HG02678 (cell line): ENCODE data around the gene ARHGEF2.
A peak's percentile ranks its signal among the peaks of the same experiment; 100 is the strongest.
"Not testable (repeated sequence)": the region's sequence is repeated elsewhere in the genome, so short reads cannot be mapped to it uniquely, and the experiment has no call there.

Experiments
- ATAC-seq: cut with Tn5 transposase; IDR thresholded peaks from one replicate; pipeline ENCODE4 v1.9.1; 2021; ENCODE audit warnings: mild to moderate bottlenecking, moderate library complexity; ENCODE audit not compliant: unreplicated experiment

Gene ARHGEF2

DNA sequence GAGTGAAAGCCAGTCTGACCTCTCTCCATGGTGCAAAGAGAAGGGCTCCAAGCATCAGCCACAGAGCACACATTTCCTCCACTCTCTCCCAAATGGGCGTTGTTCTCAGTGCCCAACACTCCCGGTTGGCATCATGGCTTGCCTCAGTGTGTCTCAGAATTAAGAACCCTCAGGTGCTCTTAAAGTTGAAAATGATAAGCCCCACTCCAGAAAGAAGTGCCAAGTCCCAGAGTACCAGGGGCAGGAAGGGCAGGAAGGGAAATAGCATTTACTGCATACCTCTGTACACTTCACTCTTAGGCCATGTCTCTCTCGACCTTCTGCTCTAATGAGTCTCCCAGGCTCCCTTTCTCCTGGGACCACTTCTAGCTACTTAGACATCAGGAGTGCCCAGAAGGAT is 15.2 kb upstream of the ARHGEF2 start:
- no peak for ATAC-seq

DNA sequence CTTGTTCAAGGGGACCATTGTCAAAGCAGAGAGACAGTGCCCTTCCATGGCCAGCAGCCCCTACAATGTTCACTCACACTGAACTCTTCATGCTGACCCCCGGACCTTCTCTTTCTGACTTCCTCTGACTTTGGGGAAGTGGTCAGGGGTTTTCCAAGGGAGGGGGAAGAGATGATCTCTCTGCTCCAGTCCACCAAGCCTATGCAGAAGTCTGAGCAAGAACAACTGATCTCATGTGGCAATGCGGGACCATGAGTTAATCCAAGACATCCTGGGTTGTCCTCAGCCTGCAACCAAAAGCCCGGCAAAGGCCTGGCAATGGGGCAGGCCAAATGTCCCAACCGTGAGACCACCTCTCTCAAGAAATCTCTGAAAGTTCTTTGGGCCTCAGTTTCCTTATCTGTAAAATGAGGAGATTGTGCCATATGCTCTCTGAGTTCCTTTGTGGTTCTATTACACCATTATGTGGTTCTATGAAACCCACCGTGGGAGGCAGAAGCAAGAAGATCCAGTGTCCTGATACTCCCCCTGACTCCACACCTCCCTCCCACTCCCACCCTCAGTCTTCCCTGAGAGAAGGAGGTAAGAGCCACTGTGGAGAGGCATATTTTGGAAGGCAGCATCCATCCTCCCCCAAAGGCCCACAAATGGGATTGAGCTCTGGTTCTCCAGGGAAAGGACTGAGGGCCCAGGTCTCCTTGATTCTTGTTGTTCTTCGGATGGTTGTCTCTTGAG is 11.8 kb upstream of the ARHGEF2 start:
- ATAC-seq, result no peak

DNA sequence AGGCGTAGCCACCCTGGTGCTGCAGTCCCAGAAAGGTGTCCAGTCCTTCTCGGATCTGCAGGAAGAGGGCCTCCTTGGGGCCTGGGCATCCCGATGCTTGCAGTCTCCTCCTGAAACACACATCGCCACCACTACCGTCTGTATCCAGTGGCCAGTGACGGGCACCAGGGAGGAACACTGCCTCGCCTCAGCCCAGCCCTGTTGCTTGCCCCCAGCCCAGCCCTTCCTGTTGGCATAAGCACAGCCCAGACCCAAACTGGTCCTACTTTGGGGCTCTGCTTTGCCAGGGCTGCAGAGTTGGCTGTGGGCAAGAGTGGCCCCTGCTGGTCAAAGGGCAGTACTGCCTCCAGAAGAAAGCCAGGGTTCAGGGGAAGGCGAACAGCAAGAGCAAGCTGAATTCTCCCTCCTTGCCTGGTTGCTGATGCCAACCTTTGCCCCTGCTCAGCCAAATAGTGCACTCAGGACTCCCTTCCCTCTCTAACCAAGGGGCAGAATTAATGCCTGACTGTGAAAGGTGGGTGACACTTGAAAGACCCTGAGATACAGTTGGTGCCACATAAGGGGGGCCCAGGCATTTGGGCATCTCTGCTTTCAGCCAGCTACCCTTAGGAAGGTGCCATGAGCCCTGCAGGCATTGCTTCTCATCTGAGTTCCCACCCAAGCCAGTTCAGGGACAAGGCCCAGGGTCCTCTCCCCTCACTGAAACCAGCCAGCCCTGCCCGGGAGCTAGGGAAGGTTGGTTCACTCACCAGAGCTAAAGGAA is 11.1 kb upstream of the ARHGEF2 start:
- peak; percentile 82 for ATAC-seq

DNA sequence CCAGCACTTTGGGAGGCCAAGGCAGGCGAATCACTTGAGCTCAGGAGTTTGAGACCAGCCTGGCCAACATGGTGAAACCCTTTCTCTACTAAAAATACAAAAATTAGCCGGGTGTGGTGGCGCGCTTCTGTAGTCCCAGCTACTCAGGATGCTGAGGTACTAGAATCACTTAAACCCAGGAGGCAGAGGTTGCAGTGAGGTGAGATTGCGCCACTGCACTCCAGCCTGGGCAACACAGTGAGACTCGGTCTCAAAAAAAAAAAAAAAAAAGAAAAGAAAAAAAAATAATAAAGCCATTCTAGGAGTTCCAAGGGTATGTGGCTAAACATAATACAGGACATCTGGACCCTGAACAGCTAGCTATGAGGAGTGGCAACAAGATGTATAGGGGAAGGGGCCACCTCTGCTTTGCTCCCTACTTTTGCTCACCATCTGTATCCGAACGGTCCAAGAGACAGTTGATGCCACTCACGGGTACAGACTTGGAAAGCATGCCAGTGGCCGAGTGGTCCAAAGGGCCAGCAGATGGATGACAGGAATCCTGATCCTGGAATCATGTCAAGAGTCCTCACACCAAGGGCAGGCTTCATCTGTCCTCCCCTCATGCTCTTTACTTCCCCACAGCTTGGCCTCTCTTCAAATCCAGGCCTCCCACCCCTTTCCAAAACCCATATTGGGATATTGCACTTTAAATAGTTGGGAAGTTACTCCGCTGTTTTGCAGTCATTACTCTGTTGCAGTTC is 6.7 kb upstream of the ARHGEF2 start:
- ATAC-seq, result not testable (repeated sequence)

DNA sequence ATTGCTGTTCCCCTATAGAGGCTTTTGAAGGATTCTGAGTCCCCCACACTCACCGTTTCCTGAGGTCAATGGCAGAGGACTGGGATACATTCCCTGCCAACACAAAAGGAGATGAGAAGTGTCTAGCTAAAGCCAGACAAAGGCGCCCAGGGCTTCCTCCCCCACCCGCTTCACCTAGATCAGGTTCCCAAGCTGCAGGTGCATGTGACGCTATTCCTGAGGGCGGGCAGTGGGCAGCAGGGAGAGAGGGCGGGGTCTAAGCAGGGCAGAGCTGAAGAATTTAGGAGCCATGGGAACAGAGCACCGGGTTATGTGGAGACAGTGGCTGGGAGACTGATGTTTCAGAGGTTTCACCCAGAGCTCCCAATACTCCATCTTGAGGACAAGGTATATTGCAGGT is 6.0 kb upstream of the ARHGEF2 start:
- no peak for ATAC-seq

DNA sequence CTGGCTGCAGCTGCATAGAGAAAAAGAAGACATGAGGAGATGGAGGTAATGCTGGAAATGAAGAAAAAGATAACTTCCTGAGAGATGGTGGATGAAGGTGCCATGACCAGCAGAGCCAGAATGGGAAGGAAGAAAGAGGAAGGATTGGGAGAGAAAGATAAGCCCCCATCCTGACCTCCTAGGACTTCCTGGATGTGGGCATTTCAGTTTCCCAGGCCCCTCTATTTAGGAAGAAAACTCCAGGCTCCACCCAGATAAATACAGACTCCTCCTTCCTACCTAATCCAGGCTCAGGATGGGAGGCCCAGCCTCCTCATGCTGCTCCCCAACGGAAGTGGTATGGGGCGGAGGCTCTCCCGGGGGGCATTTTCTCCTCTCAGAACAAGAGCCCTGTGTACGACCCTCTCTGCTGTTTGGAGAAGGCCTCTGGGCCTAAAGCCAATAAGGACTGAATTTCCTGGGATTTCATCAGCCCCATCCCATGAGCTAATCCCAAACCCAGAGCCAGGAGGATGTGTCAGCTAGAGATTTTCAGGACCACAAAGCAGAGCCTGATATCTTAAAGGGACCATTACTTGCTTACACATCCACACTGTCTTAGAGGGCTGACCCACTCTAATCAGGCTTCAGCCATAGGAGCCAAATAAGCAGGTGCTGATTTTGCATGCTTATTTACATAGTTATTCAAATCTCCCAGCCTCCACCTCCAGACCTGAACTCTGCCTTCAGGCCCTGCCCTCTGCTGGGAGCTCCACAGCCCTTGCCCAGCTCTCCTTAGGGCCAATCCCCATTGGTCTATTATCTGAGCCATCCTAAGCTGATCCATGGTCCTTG is 5.1 kb upstream of the ARHGEF2 start:
- no peak for ATAC-seq

DNA sequence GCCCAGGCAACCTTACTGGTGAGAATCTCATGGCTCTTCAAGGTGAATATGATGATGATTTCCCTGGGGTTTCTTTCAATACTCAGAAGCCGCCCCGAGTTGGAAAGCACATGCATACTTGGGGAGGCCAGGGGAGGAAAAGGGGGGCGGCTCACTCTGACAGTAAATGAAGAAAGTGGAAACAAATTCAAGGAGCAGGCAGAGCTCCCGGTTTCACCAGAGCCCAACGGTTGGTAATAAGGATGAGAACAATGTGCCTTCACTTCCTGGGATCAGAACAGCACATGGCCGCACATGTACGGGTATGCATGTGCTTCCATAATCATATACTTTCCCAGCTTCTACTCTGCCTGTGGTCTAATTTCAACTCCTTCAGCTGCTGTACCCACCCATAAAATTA is 3.8 kb upstream of the ARHGEF2 start:
- no peak for ATAC-seq

DNA sequence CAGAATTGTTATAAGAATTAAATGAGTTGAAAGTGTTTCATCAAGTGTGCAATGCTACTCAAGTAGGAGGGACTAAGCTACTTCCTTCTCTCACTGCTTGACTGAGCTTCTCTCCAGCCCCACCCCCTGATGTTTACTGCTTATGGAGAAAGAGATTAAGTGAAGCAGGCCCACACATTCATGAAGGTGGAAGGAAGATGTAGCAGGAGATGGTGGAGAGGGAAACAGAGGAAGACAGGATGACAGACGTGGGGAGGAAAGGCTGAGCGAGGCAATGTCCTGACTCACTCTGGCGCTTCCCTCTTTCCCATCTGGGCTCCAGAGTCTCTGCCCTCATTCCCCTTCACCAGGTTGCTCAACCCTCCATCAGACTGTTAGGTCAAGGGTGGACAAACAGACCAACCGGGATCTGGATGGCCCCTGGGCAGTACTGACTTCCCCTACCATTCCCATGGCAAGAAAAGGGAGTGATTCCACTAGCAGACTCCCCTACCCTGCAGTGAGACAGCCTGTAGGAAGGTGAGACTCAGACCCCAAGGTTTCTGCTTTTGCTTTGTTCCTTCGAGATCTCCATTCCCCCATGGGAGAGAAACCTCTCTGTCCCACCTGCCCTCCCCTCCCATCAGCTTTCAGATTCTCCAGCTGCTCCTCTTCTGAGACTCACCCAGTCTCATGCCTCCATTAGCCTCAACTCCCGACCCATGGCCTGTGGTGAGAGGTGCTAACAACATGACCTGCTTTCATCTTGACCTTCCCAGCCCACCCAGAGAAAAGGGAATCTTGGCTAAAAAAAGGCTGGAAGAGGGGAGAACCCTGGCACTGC is 3.1 kb upstream of the ARHGEF2 start:
- ATAC-seq, result no peak

DNA sequence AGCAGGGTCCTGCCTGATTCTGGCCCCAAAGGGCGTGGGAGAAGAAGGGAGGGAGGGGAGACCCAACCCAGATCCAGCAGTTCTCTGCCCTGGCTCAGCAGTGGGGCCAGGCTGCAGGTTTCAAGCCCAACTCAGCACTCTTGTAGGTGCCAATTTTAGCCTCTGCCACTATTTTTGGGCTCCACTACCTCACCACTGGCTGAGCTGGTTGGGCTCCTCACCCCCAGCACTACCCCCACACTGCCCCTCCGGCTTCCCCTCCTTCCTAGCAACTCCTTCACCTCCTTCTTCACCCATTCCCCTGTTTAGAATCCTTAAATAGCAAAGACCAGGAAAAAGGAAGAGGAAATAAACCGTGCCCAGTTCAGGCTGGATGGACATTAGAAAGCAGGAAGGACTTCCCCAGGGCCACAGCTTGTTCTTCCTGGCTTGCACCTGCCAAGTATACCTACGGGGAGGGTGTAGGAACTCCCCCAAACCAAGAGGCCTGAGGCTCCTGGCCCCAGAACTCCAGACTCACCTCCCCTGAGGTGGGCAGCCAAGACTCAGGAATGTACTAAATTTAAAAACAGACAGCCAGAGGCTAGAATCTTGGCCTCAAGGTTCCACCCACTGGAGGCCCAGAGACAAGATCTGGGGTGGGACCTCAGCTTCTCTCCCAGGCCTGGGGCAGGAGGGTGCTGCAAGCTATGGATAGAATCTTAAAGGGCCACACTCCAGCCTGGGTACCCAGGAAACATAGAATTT is 1.4 kb upstream of the ARHGEF2 start:
- ATAC-seq, result no peak

DNA sequence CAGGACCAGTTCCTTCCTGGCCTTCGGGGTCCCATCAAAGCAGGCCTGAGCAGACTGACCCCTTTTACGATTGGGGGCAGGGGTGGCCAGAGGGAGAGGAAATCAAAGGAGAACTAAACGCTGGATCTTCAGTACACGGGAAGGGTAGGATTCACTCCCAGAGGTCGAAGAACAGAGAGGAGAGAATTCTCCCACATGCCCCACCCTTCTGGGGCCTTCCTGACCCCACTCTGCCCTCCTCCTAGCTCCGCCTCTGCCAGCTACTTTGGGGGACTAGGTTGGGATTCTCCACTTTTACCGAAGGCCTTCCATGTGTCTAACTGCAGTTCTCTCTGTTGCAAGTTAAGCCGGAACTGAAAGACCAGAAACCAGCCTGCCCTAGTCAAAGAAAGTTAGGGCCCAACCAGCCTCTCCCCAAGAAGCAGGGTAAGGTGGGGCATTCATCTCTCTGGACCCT is 654 bp upstream of the ARHGEF2 start:
- no peak for ATAC-seq

DNA sequence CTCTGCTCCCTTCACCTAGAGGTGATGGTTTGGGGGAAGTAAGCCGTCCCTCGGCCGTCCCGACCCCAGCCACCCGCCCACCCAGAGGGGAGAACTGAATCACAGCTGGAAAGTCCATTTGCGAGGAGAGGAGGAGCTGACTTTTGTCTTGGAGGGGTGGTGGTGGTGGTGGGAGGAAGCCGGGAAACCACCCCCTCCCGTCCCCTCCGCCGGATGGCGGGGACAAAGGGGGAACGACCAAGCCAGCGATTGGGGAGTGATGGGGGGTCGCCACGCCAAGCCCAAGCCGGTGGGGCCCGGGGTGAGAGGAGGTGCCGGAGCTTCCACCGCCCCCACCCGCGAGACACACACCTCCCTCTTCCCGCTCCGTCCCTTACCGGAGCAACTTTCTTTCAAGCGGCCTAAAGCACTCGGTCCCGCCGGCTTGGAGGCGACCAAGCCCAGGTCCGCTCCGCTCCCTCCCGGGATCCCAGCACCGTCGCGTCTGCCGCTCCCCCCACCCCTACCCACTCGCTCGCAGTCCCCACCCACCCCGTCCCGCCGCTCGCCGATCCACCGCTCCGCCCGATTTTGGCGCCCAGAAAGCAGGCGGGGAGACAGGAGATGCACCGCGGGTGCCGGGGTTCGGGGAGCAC is 540 bp downstream of the ARHGEF2 start:
- no peak for ATAC-seq

DNA sequence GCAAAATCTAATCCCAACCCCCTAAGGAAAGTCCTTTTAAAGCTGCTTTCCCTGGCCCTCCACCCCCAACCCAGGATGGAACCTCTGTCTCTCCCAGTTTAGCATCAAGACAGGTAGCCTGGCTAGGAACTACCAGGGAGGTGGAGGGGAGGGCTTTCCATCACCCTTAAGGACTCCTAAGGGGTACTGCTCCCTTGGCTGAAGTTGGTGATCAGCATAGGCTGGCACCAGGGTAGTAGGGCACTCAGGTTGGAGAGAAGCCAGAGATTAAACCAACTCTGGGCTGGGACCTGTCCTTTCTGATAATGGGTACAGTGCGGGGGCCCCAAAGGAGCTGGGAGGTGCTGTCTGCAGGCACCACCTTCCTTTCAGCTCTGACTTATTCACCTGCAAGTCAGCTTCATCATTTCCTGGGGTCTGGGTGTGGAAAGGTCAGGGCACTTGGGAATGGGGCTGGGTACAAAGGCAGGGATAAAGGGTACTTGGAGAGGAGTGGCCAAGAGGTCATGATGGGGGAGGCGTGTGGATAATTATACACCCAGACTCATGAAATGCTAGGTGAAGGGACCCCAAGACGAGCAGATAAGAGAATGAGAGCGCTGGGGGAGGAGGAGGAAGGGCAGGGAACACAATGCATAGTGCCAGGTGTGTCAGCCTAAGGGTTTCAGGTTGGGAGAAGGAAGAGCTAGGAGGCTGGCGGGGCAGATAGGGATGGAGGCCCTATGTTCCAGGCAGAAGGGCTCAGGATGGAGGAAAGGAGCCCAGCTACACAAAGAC is 1.2 kb downstream of the ARHGEF2 start:
- no peak for ATAC-seq

DNA sequence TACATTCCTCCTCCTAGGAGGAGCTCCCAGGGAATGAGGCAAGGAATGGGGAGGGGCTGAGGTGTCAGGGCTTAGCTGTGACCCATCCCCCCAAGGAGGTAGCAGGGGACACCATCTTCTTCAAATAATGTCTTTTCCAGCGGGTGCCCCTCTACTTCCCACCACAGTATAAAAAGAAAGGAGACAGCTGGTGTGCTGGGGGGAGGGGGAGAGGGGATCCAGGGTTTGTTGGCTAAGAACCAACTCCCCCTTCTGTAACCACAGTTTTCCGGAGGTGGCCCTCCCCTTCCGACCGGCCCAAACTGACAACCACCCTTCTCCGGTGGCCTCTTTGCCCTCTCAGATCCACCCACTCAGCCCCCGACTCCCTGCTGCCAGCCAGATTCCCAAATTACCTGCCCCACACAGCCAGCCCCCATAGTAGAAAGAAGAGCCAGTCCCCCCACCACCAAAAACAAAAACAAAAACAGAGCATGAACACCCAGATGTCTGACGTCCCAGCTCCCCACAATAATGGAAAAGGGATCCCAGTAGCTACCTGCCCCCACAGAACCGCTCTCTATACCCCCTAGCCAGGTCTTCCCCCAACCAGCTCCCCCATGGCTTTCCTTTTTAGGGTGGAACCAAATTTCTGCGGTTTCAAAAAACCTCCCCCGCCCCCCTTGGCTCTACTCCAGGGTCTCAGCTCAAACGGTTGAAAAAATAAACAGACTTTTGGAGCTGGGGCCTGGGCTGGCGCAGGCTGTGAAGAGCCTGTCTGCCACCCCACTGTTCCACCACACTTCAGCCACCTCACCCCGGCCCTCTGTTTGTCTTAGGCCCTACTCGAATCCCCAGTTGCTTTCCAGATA is 2.1 kb downstream of the ARHGEF2 start:
- no peak for ATAC-seq

DNA sequence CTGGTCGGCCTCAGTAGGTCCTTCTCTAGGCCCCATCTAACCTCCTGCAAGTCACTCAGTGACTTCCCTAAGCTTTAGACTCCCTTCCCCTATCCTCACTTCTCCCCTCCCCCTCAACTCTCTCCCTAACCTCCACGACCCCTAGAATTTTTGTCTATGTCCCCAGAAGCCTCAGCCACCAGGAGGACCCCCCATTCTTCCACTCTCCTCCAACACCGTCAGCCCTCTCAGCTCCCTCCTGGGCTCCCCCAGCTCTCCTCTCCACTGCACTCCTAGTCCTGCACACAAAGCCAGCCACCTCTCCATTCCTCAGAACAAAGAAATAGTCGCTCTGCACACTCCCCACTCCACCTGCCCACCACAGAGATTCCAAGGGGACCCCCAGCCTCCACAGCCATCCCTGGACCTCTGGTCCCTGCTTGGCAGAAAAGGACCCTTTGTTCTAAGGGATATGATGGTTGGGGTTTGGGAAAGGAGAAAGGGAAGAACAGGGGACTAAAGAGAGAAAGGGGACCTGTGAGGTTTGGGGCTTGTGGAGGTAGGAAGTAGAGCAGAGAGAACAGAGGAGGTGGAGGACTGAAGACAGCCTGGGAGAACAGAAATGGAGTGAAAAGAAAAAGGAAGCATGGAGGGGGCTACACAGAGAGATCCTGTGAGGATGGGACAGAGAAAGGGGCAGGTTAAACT is 2.8 kb downstream of the ARHGEF2 start:
- no peak for ATAC-seq

DNA sequence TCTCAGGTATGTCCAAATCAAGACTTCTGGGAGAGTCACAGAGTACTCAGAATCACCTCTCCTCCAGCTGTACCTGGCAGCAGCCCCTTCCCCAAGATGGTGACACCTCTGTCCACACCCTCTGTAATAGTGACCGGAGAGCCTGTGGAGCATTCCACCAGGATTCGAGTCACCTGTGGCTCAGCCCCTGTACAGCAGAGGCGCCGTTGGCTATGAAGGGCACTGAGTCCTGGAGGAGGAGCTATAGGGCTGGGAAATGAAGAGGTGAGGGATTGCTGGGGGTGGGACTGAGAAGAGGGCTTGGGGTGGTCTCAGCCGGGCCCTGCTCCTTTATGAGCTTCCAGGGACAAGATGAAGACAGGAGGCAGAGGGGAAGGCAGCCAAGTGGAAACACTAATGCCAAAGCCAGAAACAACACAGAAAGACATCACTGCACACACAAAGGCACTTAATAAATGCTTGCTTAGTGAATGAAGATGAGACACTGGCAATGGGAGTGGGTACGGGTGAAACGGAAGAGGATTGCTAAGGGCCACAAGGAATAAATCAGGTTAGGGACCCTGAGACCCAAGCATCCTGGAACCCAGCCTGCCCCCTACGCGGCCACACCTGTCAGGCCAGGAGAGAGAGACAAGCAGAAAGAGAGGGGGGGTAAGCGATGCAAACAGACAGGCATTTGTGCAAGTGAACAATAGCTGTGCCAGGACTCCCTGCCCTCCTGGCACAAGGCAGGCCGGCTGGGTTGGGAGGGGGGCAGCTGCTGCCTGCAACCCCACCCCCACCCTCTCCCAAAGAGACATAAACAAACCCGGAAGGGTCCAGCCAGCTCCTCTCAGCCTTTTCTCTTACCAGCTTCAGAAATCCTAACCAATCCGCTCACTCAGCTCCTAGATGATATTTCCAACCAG is 3.9 kb downstream of the ARHGEF2 start:
- ATAC-seq, result no peak

DNA sequence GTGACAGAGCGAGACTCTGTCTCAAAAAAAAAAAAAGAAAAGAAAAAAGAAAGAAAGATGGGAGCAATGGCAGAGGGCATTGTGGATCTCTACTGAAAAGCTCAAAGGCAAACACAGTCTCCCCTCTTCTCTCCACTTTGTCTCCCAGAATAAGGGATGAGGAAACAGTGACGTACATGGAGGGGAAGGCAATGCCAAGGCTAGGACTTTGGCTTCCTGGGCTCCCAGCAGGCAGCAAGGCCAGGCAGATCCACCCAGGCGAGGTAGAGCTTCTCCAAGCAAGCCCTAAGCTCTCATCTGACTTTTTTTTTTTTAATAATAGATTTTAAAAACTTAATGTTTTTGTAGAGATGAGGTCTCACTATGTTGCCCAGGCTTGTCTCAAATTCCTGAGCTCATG is 4.6 kb downstream of the ARHGEF2 start:
- ATAC-seq, result no peak
